Activated T-cell treated with anti-CD3 and anti-CD28 coated beads for 1 hour (primary cell): Measurements from ENCODE around the gene STAC.

ENCODE experiments used
- DNase-seq: peaks from one replicate; pipeline ENCODE4 v3.0.0-alpha.2; 2020; ENCODE audit warnings: low read depth

The STAC gene

DNA sequence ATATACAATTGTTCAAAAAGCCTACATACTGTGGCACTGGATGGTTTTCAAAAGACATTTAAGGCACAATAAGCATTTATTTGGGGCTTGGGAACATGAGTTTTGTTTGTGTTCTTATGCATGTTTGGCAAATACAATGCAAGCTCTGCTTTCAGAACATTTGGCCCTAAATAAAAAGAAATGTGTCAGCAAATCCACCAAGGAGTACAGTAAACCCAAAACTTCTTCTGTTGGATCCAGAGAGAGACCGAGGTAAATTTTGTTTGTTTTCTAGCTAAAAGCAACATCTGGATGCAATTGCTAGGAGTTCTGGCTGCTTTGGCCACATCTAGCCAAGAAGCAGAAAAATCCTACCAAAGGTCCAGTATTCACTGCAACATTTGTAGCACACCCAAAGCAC, 215.2 kb downstream of the STAC start:
- DNase-seq, result no peak

DNA sequence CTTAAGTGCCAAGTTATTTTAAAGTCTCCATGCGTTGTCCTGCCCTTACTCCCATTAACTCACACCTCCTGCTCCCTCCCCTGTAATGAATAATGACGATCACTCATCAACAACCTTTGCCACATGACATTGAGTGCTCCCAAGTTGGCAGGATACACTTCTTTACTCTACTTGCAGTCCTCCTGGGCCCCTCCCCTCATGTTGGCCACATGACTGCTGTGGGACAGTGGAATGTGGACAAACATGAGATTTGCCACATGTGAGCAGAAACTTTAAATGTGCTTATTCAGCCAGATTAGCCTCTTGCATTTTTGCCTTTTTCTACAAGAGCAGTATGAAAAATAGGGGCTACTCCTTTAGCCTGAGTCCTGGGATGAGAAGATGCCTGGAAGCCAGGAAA, 216.1 kb downstream of the STAC start:
- no peak for DNase-seq

DNA sequence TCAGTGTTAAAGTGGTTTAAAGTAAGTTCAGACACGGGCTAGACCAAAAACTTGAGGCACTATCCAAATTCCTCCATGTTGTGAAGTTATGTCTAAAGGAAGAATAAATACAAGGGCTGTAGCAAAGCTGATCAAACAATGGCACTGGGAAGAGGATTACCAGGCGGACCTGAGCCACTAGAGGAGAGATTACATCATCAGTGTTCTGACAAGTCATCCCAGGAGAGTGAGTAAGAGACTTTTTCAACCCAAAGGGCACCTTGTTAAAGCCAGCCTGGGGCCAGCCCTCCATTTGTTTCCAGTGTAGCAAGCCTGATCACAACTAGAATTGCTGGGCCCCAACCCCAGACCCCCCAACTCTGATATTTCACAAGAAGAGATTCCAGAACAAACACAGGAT, 217.1 kb downstream of the STAC start:
- DNase-seq, result no peak
